ENCODE data around the gene GPR173. TPM values are rescaled to one million over a fixed set of nuclear protein-coding genes. Genes with fewer than 3 reads are reported as not detected.
A peak's percentile ranks its signal among the peaks of the same experiment; 100 is the strongest.

GPR173 gene
- total RNA-seq, 4 donors from 2014 or later = 0.21 to 2.3 (median 0.72) TPM

GRCh38 chrX:53073115-53073586 lies 24.6 kb downstream of the GPR173 start:
- Histone ChIP-seq H3K27me3 (no peaks in the 10 kb centered on the region), H3K36me3 (no peaks in the 10 kb centered on the region), H3K9me3 (no peaks in the 10 kb centered on the region), H3K4me3 (no peak overlapping the region), H3K4me1 (peaks cover 7% of the 10 kb centered on the region), H3K27ac (peak overlapping the region; percentile 64)
- no peak for TF ChIP-seq POLR2A (IDR thresholded peaks at IDR 0.05)
- WGBS = 57% methylated on average over 6 of the region's 6 CpGs
- peak; percentile 38 to 63 for DNase-seq (ENCODE audit: low spot score in 2 of 2)

- DNase-seq (ENCODE audit: low spot score in 2 of 2) = peak; percentile 21 to 47
- Histone ChIP-seq H3K27ac (no peak overlapping the region), H3K27me3 (no peaks in the 10 kb centered on the region), H3K36me3 (no peaks in the 10 kb centered on the region), H3K4me1 (peaks cover 7% of the 10 kb centered on the region), H3K9me3 (no peaks in the 10 kb centered on the region), H3K4me3 (no peak overlapping the region)
- no peak for TF ChIP-seq CTCF (IDR thresholded peaks at IDR 0.05)
- no peak for TF ChIP-seq EP300 (IDR thresholded peaks at IDR 0.05)
- no peak for TF ChIP-seq POLR2A (IDR thresholded peaks at IDR 0.05)
- TF ChIP-seq POLR2AphosphoS5 (IDR thresholded peaks at IDR 0.05) = no peak
- WGBS = 79% methylated on average over 7 of the region's 7 CpGs
Observed at GRCh38 chrX:53075011-53075410, 26.4 kb downstream of the GPR173 start.

- Histone ChIP-seq H3K27ac (no peak overlapping the region), H3K4me3 (no peak overlapping the region), H3K9me3 (no peaks in the 10 kb centered on the region), H3K36me3 (no peaks in the 10 kb centered on the region), H3K4me1 (peaks cover 7% of the 10 kb centered on the region), H3K27me3 (no peaks in the 10 kb centered on the region)
- TF ChIP-seq POLR2A (IDR thresholded peaks at IDR 0.05) (no peak), EP300 (IDR thresholded peaks at IDR 0.05) (no peak), POLR2AphosphoS5 (IDR thresholded peaks at IDR 0.05) (no peak), CTCF (IDR thresholded peaks at IDR 0.05) (no peak)
- WGBS = 92% methylated on average over 21 of the region's 21 CpGs
- DNase-seq (ENCODE audit: low spot score in 2 of 2) = peak in 1 of 2 donors; percentile 21
Observed at GRCh38 chrX:53076671-53077070, 28.1 kb downstream of the GPR173 start.

GRCh38 chrX:53077207-53078197 lies 28.9 kb downstream of the GPR173 start:
- peak; percentile 13 to 16 for DNase-seq (ENCODE audit: low spot score in 2 of 2)
- H3K4me3 ChIP-seq = no peak overlapping the region
- H3K4me1 ChIP-seq = no peaks in the 10 kb centered on the region
- H3K27ac ChIP-seq = no peak overlapping the region
- no peaks in the 10 kb centered on the region for H3K27me3 ChIP-seq
- H3K9me3 ChIP-seq = no peaks in the 10 kb centered on the region
- WGBS = 91% methylated on average over 16 of the region's 27 CpGs
- H3K36me3 ChIP-seq = no peaks in the 10 kb centered on the region
- TF ChIP-seq POLR2A (IDR thresholded peaks at IDR 0.05) (no peak), CTCF (IDR thresholded peaks at IDR 0.05) (no peak), EP300 (IDR thresholded peaks at IDR 0.05) (no peak), POLR2AphosphoS5 (IDR thresholded peaks at IDR 0.05) (no peak)

- Histone ChIP-seq H3K27ac (no peak overlapping the region), H3K36me3 (no peaks in the 10 kb centered on the region), H3K4me3 (no peak overlapping the region), H3K4me1 (peaks cover 8% of the 10 kb centered on the region), H3K27me3 (no peaks in the 10 kb centered on the region), H3K9me3 (no peaks in the 10 kb centered on the region)
- 100% methylated on average over 1 of the region's 1 CpG for WGBS
- no peak for DNase-seq (ENCODE audit: low spot score in 2 of 2)
- TF ChIP-seq EP300 (IDR thresholded peaks at IDR 0.05) (no peak), POLR2AphosphoS5 (IDR thresholded peaks at IDR 0.05) (no peak), POLR2A (IDR thresholded peaks at IDR 0.05) (no peak), CTCF (IDR thresholded peaks at IDR 0.05) (no peak)
Observed at GRCh38 chrX:53078943-53079342, 30.4 kb downstream of the GPR173 start.
